Osteocyte (in vitro differentiated cells): Measurements from ENCODE around the gene PTPN5. TPM values are rescaled to one million over a fixed set of nuclear protein-coding genes. Genes with fewer than 3 reads are reported as not detected.

Experiments
- DNase-seq: peaks from one replicate; pipeline ENCODE4 v3.0.0; 2021; ENCODE audit warnings: mixed read lengths; ENCODE audit not compliant: unreplicated experiment; ENCODE audit errors: extremely low spot score
- H3K27ac Mint-ChIP-seq: one replicate; pipeline ENCODE4 v1.8.0; 2021; ENCODE audit warnings: mild to moderate bottlenecking, mixed read lengths; ENCODE audit not compliant: unreplicated experiment
- H3K27me3 Mint-ChIP-seq: one replicate; pipeline ENCODE4 v1.8.0; 2021; ENCODE audit warnings: mixed read lengths; ENCODE audit not compliant: unreplicated experiment
- H3K36me3 Mint-ChIP-seq: one replicate; pipeline ENCODE4 v1.8.0; 2021; ENCODE audit warnings: mixed read lengths; ENCODE audit not compliant: unreplicated experiment
- H3K4me1 Mint-ChIP-seq: one replicate; pipeline ENCODE4 v1.8.0; 2021; ENCODE audit warnings: mixed read lengths; ENCODE audit not compliant: unreplicated experiment
- H3K4me3 Mint-ChIP-seq: one replicate; pipeline ENCODE4 v1.8.0; 2021; ENCODE audit warnings: mild to moderate bottlenecking, moderate library complexity, mixed read lengths; ENCODE audit not compliant: unreplicated experiment
- H3K9me3 Mint-ChIP-seq: one replicate; pipeline ENCODE4 v1.8.0; 2021; ENCODE audit warnings: mixed read lengths; ENCODE audit not compliant: unreplicated experiment
- CTCF ChIP-seq: fragments of 200-600 bp; sonication (generic); IDR thresholded peaks from 2 replicates; pipeline ENCODE4 v1.5.0; 2021; ENCODE audit warnings: antibody characterized with exemption, mild to moderate bottlenecking, moderate library complexity
- total RNA-seq: library from RNA; stranded (reverse); gene quantifications from 2 replicates; pipeline ENCODE4 v1.2.1, GENCODE V29; 2021

PTPN5 gene
- total RNA-seq, 1 donor from 2014 or later, result not detected

GRCh38 chr11:18802381-18803257 lies 11.0 kb upstream of the PTPN5 start:
- Mint-ChIP-seq H3K27ac (no peak overlapping the region), H3K9me3 (no peaks in the 10 kb centered on the region), H3K36me3 (no peaks in the 10 kb centered on the region), H3K4me3 (no peak overlapping the region), H3K27me3 (peaks cover 61% of the 10 kb centered on the region), H3K4me1 (no peaks in the 10 kb centered on the region)
- peak; percentile 71 for TF ChIP-seq CTCF
- DNase-seq, result no peak

- TF ChIP-seq CTCF, result no peak
- Mint-ChIP-seq H3K4me3 (no peak overlapping the region), H3K9me3 (no peaks in the 10 kb centered on the region), H3K27ac (no peak overlapping the region), H3K4me1 (no peaks in the 10 kb centered on the region), H3K27me3 (peaks cover 66% of the 10 kb centered on the region), H3K36me3 (no peaks in the 10 kb centered on the region)
- DNase-seq, result peak; percentile 27
These were observed 7.3 kb upstream of the PTPN5 start for GRCh38 chr11:18798799-18799469.

GRCh38 chr11:18794956-18795355 lies 3.4 kb upstream of the PTPN5 start:
- Mint-ChIP-seq H3K36me3 (no peaks in the 10 kb centered on the region), H3K27me3 (peaks cover 68% of the 10 kb centered on the region)

GRCh38 chr11:18792827-18793226 lies 1.2 kb upstream of the PTPN5 start:
- peak; percentile 54 for DNase-seq
- Mint-ChIP-seq H3K9me3 (no peaks in the 10 kb centered on the region), H3K4me3 (peak overlapping the region; percentile 51), H3K27ac (no peak overlapping the region), H3K4me1 (peaks cover 5% of the 10 kb centered on the region), H3K36me3 (no peaks in the 10 kb centered on the region), H3K27me3 (peaks cover 79% of the 10 kb centered on the region)
- TF ChIP-seq CTCF, result no peak

More at GRCh38 chr11:18794956-18795355, 3.4 kb upstream of the PTPN5 start:
- Mint-ChIP-seq H3K4me1 (peaks cover 5% of the 10 kb centered on the region), H3K27ac (no peak overlapping the region), H3K9me3 (no peaks in the 10 kb centered on the region), H3K4me3 (no peak overlapping the region)
- peak; percentile 11 for DNase-seq
- TF ChIP-seq CTCF, result no peak
